GM12875 (cell line): Measurements from ENCODE around the gene FBXO5.

Experiments used
- H3K4me3 ChIP-seq: one replicate; pipeline ENCODE4 v1.5.1; 2011; ENCODE audit warnings: low read depth, low read length, control low read depth
- CTCF ChIP-seq: IDR thresholded peaks from 2 replicates; pipeline ENCODE4 v1.5.1; 2011; ENCODE audit warnings: low read depth, mild to moderate bottlenecking, control low read depth, inconsistent platforms, low read length, moderate library complexity, borderline replicate concordance; ENCODE audit not compliant: insufficient read depth

FBXO5 gene

DNA sequence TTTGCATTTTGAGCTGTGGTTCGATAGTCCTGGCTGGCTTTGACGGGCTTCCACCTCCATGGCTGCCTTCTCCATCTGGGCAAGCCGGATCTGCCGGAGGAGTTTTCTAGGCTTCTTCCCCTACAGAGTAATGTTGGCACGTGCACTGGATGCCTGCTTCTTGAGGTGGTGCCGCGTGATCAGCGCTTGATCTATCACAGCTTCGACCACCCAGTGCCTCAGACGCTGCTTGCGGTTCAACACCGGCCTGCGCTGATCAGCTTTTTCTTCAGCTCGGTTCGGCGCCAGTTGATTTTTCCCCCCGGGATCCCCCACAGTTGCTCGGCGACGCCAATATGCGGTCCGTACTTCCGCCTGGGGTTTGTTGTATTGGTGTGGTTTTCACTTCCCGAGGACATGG is 23.5 kb downstream of the FBXO5 start:
- TF ChIP-seq CTCF, result no peak
- H3K4me3 ChIP-seq, result no peak overlapping the region

- no peak for TF ChIP-seq CTCF
- no peak overlapping the region for H3K4me3 ChIP-seq
These were observed 25.0 kb downstream of the FBXO5 start for GRCh38 chr6:152957796-152958195.

GRCh38 chr6:152954443-152954842 is 28.4 kb downstream of the FBXO5 start:
- no peak overlapping the region for H3K4me3 ChIP-seq
- TF ChIP-seq CTCF, result no peak

GRCh38 chr6:152952866-152953509 is 29.9 kb downstream of the FBXO5 start:
- no peak overlapping the region for H3K4me3 ChIP-seq
- peak; percentile 22; the same call in 1 of the 2 replicates for TF ChIP-seq CTCF

- H3K4me3 ChIP-seq, result no peak overlapping the region
- TF ChIP-seq CTCF, result no peak
These were observed 30.8 kb downstream of the FBXO5 start for GRCh38 chr6:152952045-152952444.

- no peak for TF ChIP-seq CTCF
- no peak overlapping the region for H3K4me3 ChIP-seq
These were observed 32.6 kb downstream of the FBXO5 start for GRCh38 chr6:152950240-152950639.

- no peak overlapping the region for H3K4me3 ChIP-seq
- peak; percentile 45; the same call in 1 of the 2 replicates for TF ChIP-seq CTCF
These were observed 34.6 kb downstream of the FBXO5 start for GRCh38 chr6:152948150-152948768.
